ENCODE results near the gene WDR49.

WDR49 gene

GRCh38 chr3:167611718-167612117, 42.0 kb downstream of the WDR49 start:
- no peak for DNase-seq

GRCh38 chr3:167609156-167609555, 44.6 kb downstream of the WDR49 start:
- DNase-seq = no peak

- DNase-seq = no peak
These were observed 46.9 kb downstream of the WDR49 start for GRCh38 chr3:167606836-167607235.

- no peak for DNase-seq
These were observed 47.9 kb downstream of the WDR49 start for GRCh38 chr3:167605871-167606270.

- DNase-seq = no peak
These were observed 51.7 kb downstream of the WDR49 start for GRCh38 chr3:167602041-167602440.

GRCh38 chr3:167587651-167588050, 66.1 kb downstream of the WDR49 start:
- no peak for DNase-seq

GRCh38 chr3:167575000-167575600, 78.6 kb downstream of the WDR49 start:
- DNase-seq = no peak

- no peak for DNase-seq
These were observed 80.8 kb downstream of the WDR49 start for GRCh38 chr3:167572991-167573390.

GRCh38 chr3:167568634-167569033, 85.1 kb downstream of the WDR49 start:
- no peak for DNase-seq

GRCh38 chr3:167565489-167565888, 88.3 kb downstream of the WDR49 start:
- DNase-seq = no peak

- DNase-seq = no peak
These were observed 89.1 kb downstream of the WDR49 start for GRCh38 chr3:167564612-167565011.

- no peak for DNase-seq
These were observed 93.8 kb downstream of the WDR49 start for GRCh38 chr3:167559924-167560323.

- no peak for DNase-seq
These were observed 98.8 kb downstream of the WDR49 start for GRCh38 chr3:167554898-167555297.

- DNase-seq = no peak
These were observed 115.7 kb downstream of the WDR49 start for GRCh38 chr3:167538081-167538480.

- no peak for DNase-seq
These were observed 132.8 kb downstream of the WDR49 start for GRCh38 chr3:167521006-167521355.

GRCh38 chr3:167520266-167521005, 133.3 kb downstream of the WDR49 start:
- no peak for DNase-seq

GRCh38 chr3:167507954-167508353, 145.8 kb downstream of the WDR49 start:
- no peak for DNase-seq

GRCh38 chr3:167502401-167502800, 151.3 kb downstream of the WDR49 start:
- no peak for DNase-seq

- no peak for DNase-seq
These were observed 151.8 kb downstream of the WDR49 start for GRCh38 chr3:167501941-167502340.

- DNase-seq = no peak
These were observed 155.8 kb downstream of the WDR49 start for GRCh38 chr3:167497903-167498302.

- no peak for DNase-seq
These were observed 160.5 kb downstream of the WDR49 start for GRCh38 chr3:167493244-167493643.

- no peak for DNase-seq
These were observed 162.1 kb downstream of the WDR49 start for GRCh38 chr3:167491621-167492020.

- no peak for DNase-seq
These were observed 164.2 kb downstream of the WDR49 start for GRCh38 chr3:167489571-167489970.

GRCh38 chr3:167487556-167487955, 166.2 kb downstream of the WDR49 start:
- no peak for DNase-seq

GRCh38 chr3:167484551-167484950, 169.2 kb downstream of the WDR49 start:
- no peak for DNase-seq
